ELF-1 (cell line): ENCODE measurements around the gene ZNF23.

Experiments
- DNase-seq: peaks from one replicate; pipeline ENCODE4 v3.0.0-alpha.2; 2016; ENCODE audit warnings: low read depth, low spot score

Gene ZNF23

DNA sequence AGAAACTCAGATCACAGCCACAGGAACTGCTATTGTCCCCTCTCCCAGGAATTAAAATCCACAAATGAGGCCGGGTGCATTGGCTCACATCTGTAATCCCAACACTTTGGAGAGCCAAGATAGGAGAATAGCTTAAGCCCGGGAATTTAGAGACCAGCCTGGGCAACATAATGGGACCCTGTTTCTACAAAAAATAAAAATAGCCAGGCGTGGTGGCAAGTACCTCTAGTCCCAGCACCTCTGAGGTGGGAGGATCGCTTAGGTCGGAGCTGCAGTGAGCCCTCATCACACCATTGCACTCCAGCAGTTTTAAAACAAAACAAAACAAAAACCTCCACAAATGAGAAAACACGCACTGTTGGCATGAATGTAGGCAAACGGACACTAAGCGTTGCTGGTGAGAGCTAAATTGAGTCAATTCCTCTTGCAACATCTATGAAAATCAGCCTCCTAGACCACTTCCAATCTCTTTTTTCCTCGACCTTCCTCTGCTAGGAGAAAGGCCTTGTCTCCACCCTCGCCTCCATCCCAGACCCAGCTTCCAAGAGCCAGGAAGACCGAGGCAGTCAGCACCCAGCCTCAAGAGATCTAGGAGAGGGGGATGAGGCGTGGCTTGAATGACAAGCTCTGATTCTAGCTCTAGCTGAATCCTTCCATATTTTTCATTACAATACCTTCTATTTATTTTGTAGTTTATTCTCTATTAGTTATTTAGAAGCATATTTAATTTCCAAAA is 35.0 kb downstream of the ZNF23 start:
- DNase-seq = no peak

DNA sequence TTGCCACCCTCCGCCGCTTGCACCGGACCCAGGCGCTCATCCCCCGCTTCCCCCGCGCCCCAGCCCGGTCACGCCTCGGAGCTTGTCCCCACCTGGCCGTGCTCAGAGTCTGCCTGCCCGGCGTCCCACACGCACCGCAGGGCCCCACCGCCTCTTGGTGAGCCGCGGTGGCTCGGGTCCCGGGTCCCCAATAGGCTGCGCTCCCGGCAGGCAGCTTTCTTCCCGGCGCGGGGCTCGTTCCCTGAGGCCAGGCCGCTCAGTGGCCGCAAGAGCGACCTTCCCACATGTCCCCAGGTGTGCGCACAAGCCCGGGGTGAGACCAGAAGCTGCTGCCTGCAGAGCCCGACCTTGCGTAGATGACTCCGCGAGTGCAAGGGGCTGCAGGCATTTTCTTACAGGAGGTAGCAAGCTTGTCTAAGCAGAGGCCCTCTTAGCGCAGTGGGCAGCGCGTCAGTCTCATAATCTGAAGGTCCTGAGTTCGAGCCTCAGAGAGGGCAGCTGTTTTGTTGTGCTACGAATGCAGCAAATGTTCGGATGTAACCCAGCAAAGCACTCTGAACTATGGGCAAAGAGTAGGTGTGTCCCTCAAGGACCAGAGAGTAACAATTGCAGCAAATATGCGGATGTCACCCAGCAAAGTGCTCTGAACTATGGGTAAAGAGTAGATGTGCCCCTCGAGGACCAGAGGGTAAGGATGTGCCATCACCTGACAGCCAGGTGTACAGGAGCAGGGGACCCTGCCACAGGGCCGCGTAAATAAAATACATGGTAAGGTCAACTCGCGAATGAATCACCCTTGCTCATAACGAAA is 35.8 kb downstream of the ZNF23 start:
- DNase-seq = peak; percentile 96

DNA sequence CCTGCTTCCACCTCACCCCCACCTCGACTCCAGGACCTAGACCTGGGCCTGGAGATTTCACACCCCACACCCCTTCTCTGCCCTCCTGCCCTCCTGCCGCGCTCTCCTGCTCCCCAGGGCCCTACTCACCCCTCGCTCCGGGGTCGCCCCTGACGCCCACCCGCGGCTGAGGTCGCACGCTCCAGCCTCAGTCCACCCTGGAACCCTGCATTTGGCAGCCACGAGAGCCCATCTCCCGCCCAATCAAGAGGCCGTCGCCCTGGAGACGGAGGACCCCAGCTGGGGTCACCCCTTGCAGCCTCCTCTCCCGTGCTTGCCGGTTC is 36.3 kb downstream of the ZNF23 start:
- no peak for DNase-seq

DNA sequence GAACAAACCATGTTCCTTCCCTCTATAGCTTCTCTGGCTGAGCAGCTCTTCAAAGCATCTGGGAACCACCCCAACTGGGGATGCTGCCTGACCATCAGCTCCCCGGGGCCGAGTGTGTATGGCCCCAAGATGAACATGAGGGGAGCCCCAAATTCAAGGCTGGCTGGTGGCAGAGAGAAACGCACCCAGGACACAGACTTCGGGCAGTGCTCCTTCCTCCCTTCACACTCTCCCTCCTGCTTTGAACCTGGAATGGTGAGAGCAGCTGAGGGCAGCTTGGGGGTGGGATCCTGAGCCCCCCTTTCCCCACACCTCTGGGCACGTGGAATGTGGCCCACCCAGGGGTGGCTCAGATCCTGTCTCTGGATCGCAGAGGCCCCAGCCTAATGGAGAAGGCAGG is 37.4 kb downstream of the ZNF23 start:
- DNase-seq = no peak

DNA sequence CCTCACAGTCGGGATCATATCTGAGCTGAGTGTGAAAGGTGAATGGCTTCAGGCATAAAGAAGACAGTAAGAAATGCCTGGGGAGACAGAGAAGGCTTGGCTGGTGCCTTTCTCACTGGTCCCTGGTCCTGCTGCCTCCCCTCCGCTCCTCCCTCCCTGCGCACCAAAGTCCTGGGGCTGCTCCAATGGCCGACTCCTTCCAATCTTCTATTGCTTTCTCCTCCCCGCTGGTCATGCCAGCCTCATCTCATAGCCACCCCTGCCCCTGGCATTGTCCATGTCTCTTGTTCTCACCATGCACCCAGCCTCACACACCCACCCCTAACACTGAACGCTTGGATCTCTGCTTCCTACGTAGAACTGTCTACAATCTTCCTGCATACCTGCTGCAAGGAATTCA is 38.2 kb downstream of the ZNF23 start:
- DNase-seq = no peak

DNA sequence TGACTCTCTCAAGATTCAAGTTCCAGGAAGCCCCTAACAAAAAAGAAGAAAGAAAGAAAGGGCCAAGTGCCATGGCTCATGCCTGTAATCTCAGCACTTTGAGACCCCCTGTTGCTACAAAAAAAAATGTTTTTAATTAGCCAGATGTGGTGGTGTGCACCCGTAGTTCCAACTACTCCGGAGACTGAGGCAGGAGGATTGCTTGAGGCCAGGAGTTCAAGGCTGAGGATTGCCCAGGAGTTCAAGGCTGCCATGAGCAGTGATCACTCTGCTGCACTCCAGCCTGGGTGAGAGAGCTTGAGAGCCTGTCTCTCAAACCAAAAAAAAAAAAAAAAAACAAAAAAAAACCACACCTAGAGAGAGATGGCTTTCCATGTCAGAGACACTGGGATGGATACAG is 39.0 kb downstream of the ZNF23 start:
- no peak for DNase-seq

DNA sequence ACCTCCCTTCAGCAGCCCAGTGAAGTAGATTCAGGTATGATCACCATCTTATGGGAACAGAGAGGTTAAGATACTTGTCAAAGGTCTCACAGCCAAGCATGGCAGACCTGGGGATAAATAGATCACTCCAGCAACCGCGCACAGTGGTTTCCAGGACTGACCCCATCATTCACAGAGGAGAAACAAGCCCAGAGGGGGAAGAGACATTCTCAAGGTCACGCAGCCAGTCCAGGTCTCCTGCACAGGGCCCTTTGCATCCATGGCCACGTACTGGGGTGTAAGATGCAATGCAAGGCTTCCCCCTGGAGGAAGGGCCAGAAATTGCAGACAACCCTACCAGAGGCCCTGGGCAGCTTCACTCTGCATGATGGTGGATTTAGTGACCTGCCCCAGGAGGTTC is 40.1 kb downstream of the ZNF23 start:
- peak; percentile 70 for DNase-seq

DNA sequence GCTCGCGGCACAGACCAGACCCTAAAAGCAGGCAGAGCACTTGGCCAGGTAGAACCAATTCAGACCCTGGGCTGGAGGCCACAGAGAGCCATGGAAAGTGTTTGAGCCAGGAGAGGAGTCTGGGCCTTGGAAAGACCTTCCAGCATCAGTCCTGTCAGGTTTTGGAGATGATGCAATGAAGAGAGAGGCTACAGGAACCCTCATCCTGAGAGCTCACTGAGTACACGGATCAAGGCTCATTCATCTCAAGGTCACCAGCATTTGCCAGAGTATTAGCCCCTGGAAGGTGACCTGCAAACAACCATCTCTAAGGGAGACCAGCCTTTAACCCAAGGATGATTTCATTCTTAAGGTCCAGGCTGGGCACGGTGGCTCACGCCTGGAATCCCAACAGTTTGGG is 48.0 kb downstream of the ZNF23 start:
- DNase-seq = no peak

DNA sequence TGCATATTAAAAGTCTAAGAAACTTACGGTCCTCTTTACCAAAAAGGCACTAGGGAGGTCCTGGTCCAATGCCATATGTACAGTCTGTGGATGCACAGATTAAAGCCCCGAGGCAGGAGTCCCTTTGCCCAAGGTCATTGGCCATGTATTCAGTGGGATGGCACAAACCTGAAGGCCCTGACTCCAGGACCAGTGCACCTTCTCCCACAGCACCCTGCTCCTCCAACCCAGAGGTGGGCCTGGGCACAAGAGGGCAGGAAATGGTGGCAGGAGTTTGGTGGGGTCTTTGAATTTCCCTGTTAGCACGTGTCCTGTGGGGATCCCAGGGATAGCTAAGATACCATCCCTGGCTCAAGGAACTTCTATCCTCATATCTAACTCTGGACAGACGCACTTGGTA is 48.7 kb downstream of the ZNF23 start:
- no peak for DNase-seq

DNA sequence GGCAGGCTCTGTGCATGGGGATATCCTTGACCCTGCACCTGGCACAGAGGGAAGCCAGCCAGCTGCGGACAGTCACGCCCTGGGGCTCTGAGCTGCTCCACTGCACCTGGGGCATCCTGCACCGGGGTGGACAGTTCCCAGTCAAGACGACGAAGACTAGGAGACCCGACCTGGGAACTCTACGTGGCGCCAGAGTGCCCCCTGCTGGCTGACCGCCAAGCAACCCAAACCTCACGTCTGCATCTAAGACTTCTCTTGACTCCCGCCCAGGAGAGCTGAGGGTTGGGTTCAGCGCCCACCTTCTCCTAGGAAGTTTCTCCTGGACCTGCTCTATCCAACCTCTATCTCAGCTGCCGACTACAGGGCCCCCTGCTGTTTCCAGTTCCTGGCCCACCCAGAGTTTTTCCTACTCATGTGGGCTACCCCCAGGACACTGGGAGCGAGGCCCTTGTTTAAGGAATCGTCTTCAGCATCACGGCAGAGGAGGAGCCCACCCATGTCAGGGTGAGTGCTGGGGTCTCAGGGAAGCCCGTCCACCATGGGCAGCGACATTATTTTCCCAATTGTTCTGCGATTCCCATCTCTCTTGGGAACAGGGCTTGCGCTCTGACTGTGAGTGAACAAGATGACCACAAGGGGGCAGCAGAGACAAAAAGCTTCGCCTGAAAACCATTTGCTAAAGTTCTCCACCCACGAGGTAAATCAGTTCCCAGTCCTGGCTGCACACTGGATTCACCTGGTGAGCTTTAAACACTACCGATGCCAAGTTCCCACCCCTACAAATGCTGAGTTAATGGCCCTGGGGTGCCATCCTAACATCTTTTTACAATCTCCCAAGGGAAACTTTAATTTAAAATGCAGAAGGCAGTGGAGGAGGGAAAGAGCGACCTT is 49.5 kb downstream of the ZNF23 start:
- DNase-seq = peak; percentile 87

DNA sequence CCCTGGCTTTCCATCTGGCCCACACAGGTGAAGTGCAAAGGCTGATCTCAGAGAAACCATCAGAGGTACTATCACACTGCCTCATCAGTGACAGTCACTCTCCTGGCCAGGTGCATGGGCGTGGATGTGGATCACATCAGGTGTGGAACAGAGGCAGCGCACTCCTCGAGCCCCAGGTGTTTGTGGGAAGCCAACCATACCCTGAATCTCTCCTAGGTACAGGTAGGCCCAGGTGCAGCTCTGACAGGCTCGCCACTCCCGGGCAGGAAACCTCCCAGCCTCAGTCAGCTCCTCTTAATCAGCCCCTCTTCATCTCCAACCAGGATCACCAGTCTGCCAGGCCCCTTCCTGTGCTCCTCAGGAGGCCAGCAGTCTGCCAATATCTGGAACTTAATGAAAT is 51.9 kb downstream of the ZNF23 start:
- no peak for DNase-seq

DNA sequence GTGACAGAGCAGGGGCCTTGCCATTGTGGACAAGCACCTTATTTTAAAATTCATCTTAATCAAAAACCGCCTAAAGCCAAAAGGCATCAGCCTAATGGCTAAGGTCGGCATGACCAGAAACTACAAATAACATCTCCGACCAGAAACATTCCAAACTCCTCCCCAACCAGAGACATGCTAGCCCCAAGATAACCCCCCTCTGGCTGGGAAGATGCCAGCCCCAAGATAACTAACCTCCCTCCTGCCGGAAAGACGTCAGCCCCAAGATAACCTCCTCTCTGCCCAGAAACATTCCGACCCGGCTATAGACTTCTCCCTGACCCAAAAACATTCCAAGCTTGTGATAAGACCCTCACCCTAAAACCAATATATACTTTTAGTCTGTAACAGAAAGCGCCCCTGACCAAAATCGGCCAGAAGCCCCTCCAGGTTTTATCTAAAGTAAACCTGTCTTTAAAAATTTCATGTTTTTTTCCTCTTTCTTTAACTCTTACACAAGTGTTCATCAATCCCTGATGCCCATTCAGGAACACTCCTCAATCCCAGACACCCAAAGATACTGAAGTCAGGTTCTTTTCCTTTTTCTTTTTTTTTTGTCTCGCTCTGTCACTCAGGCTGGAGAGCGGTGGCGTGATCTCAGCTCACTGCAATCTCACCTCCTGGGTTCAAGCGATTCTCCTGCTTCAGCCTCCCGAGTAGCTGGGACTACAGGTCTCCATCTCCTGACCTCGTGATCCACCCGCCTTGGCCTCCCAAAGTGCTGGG is 52.9 kb downstream of the ZNF23 start:
- peak; percentile 23 for DNase-seq

DNA sequence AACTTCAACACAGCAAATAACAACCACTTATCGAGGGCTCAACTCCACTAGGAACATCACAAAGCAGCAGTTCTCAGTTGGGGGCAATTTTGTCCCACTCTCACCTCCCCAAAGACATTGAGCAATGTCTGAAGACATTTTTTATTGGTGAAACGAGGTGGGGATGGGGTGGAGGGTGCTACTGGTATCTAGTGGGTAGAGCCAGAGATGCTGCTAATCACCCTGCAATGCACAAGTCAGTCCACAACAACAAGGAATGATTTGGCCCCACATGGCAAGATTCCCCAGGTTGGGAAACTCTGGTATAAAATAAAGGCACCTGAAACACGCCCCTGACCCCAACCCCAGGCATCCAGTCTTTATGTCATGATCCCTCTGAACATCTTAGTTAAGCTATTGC is 53.5 kb downstream of the ZNF23 start:
- DNase-seq = no peak

DNA sequence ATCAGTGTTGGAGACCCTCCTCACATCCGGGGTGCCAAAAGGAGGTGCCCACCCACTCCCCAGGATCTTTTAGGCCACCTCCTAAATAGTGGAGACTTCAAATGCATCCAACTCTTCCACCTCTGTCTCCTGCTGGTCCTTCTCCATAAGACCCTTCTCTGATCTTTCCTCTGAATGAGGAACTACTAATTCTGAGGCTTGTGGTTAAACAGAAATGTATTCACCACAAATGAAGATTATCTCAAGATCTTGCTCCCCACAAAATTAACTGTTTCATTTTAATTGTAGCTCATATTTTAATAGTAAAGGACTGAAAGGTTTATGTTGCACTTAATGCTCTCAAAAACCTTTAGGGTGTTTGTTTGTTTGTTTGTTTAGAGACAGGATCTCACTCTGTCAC is 54.3 kb downstream of the ZNF23 start:
- DNase-seq = no peak

DNA sequence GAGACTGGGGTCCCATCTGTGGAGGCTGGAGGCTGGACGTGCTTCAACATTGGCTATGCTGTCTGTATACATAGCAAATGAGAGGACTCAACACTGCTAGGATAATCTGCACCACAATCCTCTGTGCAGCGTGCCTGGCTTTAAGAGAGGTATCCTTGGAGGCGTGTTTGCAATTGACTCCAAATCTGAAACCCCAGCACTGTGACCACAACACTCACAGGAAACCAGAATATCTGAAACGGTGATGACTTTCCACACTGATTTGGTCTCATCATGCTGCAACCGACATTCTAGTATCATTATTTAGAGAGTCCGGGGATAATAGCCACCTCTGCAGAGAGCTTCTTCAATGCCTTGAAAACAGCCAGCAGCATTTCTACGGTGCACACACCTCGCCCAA is 55.3 kb downstream of the ZNF23 start:
- no peak for DNase-seq

DNA sequence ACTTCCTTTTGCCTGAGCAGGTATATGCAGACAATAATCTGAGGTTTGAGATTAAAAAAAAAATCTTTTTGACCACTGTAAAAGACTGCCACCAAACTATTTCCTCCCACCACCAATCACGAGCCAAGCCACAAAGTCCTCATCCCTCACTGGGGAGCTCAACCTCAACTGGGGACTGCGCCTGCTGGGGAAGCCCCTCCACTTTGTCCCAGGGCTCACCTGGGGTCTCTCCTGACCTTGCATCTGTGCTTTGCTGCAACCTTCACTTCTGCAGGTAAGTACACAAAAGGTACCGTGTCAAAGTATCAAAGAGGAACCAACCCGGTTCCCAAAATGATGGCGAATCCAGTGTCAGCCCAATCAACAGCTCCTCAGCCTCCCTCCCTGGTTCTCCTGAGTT is 55.7 kb downstream of the ZNF23 start:
- DNase-seq = no peak

DNA sequence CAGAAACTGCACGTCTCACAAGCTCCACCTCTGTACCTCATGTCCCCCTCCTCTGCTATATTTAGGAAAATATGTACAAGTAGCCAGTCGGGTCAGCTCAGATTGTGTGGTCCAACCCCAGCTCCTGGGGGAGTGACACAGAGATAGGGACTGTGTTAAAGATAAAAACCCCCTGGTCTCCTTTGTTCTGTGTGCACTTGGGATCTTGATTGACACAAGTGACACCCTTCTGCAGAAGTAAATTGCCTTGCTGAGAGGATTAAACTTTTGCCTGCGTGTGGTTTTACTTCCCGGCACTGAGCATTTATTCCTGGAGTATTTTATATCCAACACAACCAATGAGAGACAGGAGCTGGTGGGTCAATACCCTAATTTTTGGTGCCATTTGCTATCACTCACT is 57.7 kb downstream of the ZNF23 start:
- DNase-seq = no peak

DNA sequence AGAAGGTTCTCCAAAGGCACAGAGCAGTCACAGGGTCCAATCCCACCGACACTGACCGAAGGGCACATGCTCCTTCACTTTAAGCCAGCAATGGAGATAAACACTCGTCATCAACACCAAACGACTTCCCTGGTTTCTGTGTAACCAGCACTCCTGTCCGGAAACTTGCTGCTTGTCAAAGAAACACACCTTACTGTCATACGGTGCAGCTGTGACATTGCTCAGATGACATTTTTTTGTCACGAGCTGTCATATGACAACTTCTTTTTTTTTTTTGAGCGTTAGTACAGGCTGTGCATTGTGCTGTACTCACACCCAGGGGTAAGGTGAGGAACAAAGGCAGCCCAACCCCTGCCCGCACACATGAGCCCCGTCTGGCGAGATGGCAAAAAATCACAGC is 59.4 kb downstream of the ZNF23 start:
- no peak for DNase-seq

DNA sequence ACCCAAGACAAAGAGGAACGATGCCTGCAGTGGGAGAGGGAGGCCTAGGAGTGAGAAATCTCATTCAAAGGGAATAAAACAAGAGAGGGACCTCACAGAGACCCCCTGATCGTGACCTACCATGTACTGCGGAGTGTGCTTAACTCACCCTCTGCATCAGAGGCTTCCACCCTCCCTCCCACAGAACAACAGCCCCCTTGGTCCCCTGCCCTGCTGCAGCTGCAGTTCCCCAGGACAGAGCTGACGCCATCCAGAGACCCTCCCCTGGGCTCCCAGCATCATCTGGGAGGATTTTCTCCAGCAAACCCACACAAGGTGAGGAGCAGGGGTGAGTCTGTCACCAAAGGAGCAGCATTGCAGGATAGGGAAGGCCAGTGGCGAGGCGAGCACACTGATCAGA is 60.0 kb downstream of the ZNF23 start:
- no peak for DNase-seq

DNA sequence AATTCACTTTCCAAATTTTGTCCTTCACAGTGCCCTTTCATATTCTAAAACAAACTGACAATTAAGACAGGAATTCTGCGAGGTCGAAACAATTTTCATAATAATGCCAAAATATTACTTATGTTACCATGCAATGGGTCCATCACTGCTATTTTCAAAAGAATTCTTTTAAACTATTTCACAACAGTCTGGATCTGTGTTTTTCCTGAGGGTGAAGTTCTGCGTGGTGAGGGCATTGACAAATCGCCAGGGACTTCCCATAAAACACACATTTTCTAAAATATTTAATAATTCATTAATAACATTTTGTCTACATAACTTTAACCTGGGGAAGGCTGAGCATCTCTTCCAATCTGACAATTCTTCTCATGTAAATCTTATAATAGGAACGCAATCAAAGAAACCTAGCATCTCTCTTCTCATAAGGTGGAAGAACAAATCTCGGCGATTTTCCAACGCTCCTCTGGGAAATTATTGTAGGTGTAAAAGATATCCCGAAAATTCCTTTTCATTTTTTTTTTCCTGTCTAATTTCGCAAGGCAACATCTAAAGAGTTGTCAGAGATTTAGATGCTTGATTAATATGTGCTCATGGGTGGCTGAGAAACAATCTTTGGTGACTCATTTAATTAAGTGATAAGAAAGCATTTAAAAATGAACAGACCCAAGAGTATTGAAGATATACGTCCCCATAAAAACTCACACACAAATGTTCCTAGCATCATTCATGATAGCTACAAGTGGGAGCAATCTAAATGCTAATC is 62.1 kb downstream of the ZNF23 start:
- DNase-seq = no peak
